Renal cortex interstitium (tissue), 11 donors: Measurements from ENCODE around the gene SNPH. TPM values are rescaled to one million over a fixed set of nuclear protein-coding genes. Genes with fewer than 3 reads are reported as not detected.

Experiments used
- DNase-seq, 11 donors: peaks; one replicate each; pipeline ENCODE4 v3.0.0-alpha.2; 2013; ENCODE audit warnings: low read depth in 9 of 11, low spot score in 4 of 11; ENCODE audit errors: extremely low read depth in 1 of 11
- polyA plus RNA-seq, 3 donors: library from polyadenylated mRNA; unstranded; fragments of 120-200 nt; gene quantifications; one replicate each; pipeline ENCODE4 v1.2.1, GENCODE V29; 2013; ENCODE audit not compliant: insufficient read length in 3 of 3

The SNPH gene
- polyA plus RNA-seq, 3 donors, result 2.1 to 3.6 (median 3.1) TPM

DNA sequence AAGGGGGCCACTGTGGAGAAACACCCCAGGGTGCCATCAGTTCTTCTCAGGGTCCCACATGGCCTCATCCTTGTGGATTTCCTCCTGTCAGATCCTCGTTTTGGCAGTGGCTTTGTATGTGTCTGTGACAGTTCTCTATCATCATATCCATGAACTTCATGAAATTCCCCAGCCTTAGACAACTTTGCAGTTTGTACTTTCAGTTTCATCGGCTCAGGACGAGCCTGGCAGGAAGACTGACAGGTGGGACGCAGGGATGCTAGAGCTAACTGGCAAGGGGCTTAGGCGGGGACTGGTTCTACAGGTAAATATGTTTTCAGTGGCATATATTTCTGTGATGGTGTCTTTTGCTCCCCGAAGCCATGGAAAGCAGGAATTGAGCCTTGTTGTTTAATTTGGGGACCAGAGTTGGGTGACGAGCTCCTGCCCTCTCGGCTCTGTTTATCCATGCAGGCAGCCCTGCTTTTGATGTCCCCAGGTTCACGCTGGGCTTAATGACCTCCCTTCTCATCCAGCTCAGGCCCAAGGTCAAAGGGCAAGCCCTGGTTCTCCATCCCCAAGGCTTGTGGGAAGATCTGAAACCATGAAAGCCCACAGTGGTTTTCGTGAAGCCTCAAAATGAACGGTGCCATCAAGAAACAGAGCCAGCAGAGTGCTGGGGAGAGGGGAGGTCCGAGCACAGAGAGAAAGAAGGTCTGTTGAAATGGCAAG lies 51.6 kb downstream of the SNPH start:
- no peak for DNase-seq

DNA sequence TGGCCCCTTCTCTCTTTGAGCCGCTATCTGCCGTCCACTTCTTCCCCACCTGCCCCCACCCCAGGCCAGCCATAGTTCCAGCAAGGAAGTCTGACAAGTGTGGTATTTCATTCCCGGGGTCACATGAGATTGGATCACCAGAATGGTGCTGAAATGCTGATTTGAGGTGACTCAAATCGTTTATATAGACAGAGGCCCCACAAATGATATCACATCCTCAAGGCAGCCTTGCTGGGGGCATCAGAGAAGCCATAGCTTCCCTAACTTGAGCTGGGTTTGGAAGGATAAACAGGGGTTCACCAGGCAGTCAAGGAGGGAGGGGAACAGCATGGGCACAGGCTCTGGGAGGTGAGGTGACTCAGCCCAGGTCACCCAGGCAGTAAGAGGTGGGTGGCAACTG lies 53.0 kb downstream of the SNPH start:
- DNase-seq, result no peak

DNA sequence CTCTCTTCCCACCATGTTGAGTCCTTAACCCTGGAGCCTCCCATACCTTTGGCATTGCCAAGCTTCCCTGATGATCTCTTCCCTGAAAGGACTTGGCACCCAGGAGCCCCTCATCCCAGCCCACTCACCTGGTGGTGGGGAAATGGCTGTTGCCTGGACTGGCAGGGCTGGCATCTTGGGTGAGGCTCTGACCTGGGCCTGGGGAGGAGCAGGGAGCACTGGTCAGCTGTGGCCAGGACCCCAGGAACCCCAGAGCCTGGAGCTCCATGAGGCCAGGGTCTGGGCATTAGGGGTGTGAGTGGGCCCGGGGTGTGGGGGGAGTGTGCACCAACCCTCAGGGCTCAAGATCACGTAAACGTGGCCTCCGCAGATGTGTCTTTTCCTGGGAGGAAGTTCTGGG lies 53.4 kb downstream of the SNPH start:
- DNase-seq, result no peak

DNA sequence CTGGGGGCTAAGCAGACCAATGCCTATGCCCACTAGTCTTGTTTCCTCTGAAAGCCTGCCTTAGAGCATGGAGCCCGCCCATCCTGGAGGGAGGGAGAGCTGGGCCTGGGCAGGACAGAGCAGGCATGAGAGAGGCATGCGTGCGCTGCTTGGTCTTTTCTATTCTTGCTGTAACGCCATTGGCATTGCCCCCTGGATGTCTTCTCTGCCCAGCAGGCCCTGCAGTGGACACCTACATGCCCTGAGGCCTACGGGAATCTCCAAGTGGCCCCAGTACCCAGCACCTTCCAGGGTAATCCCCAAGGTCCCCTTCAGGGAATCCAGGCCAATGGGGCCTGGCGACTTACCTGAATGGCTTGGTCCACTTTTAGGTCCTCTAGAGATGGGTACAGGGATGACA lies 53.9 kb downstream of the SNPH start:
- no peak for DNase-seq

DNA sequence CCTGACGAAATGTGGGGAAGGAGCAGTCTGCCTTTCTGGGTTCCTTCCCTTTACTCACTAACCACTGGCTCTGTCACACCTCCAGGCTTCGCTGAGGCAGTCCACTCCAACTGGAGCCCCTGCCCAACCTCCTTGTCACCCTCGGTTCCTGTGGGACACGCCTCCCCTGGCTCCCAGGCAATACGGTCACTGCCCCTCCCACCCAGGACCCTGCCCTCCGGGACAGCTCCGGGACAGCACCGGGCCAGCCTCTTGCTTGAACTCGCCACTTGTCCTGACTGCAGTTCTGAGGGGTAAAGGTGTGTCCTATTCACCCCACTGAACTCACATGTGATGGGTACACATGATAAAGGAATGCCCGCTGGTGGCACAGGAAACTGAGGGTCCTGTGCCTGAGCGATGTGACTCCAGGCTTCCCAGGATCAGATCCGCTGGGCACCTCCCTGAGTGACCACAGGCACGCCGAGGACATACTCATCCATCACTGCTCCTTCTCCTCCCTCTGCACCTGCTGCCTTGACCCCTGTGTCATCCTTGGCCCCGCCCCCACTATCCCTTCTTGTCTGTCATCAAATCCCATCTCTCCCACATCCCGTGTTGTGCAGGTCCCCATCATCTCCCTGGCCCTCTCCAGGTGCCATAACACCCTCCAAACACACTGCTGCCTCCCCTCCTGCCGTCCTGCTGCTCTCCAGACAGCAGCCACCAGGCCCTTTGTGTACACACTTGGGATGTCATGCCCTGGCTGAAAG lies 55.0 kb downstream of the SNPH start:
- DNase-seq, result no peak

DNA sequence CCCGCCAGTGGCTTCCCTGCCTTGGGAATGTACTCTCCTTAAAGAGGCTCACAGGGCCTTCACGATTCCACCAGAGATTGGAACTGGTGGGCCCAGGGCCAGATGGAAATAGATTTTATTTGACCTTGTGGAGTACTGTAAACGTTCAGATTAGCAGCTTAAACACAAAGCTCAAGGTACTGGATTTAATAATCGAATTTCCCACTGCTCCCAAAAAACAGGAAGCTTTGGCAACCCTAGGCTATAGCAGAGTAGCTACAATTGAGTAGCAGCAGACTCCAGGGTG lies 55.5 kb downstream of the SNPH start:
- no peak for DNase-seq

DNA sequence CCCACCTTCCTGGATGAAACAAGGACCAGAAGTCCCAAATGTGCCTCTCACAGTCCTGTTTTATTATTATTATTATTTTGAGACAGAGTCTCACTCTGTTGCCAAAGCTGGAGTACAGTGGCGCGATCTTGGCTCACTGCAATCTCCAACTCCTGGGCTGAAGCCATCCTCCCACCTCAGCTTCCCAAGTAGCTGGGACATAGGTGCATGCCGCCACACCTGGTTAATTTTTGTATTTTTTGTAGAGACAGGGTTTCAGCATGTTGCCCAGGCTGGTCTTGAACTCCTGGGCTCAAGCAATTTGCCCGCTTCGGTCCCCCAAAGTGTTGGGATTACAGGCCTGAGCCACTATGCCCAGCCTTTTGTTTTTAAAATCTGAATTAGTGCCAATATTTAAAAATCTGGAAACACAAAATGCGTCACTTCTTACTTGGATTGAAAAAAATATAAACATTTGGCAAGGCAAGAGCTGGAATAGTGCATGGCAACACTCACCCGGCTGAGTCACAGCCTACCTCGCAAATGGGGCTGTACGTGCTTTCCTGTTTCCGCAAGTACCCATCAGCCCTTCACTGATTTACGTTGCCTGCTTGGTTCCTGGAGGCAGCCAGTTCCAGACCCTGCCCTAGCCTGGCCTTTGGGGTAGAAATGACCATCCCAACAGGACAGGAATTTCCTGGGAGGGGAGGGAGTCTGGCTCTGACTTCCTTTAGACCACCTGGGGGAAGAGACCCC lies 56.6 kb downstream of the SNPH start:
- DNase-seq, result no peak

DNA sequence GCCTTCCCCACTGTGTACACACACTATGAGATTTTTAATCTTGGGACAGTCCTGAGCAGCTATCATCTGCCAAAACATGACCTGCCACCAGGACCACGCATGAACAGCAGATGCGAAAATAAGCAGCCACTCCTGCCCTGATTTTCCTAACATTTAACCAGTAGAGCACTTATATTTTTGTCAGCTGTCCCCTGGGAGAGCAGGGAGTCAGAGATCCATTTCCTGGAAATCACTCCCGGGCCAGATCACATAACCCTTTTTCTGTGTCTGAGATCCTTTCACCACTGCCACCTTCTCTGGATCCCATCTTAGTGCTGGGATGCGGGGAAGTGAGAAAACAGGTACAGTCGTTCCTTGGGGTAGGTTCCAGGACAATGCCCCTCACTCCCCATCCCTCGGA lies 57.2 kb downstream of the SNPH start:
- DNase-seq, result no peak

DNA sequence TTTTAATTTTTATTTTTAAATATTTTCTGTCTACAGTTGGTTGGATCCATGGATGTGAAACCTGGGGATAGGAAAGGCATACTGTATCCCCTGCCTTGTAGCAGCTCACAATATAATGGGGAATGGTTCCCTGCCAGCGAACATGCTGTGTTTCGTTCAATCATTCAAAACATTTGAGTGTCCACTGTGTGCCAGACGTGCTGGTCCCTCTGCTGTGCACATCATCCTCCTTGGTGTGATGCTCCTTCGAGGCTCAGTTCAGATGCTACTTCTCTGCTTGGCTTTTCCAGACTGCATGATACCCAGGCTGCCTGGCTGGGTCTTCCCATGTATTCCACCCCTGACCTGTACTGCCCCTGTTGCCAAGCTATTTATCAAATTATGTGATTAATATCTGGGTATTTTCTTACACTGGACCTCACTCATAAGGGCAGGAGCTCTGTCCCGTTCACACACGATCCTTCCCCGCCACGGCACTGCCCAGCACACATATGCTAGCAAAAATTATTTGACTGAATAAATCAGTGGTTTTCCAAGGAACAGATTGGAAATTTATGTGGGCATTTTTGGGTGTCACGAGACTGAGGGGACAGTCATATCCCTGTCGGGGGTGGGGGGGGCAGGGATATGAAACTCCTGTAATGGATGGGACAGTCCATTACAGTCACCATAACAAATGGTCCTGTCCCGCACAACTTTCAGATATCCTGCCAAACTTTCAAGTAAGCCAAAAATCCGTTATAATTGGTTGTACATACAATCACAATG lies 57.9 kb downstream of the SNPH start:
- no peak for DNase-seq

DNA sequence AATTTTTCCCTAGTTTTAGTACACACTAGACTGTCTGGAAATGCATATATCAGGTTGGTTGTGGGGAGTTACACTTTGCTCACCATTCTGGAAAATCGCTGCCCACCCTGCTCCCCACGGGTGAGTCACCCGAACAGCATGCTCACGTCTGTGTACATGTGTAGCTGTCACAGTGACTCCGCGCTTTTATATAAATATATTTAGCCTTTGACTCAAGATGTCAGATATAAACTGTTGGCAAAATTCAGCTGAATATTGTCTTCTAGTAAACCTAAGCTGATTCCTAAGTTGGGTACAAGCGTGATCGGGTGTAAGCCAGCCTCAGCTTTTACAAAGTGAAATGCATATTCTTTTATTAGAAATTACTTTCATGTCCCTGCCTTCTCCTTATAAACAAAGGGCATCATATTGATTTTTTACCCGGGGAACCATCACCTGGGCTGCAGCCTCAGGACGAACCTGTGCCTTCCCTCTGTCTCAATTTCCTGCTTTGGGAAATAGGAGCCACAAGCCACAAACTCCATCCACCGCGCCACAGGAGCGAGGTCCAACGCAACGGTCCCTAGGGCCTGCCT lies 58.6 kb downstream of the SNPH start:
- DNase-seq, result no peak

DNA sequence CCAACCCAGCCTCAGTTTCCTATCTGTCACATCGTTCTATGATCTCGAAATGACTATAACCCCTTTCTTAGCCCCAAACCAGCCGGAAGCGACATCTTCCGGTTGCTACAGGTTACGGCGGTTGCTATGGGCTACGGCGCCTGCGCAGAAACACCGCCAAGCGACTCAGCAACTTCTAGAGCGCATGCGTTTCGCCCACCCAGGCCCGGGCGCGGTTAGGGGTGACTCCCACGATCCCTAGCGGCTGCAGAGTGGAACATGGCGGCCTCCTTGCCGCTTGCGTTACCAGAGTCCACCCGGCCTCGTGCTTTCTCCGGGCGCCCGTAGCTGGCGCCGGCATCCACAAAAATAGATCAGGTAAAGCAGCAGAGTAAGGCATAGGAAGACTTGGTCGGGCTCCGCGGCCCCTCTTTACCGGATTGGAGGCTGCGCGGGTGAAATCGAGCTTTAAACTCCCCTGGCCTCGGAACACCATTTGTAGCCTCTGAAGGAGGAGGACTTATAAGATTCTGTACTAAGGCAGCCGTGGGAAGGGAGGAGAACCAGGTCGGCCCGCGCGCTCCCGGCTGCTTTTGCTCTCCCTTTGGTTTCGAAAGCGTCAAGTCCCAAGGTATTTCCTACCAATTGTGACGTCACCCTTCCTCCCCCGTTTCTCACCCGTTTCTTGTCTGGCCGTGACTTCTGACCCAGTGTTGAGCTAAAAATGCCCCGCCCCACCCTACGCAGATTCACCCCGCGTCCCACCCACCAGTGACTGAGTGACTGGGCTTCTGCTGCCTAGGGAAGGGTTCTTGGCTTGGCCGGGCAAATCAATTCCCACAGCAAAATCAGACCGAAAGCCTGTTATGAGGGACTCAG lies 59.3 kb downstream of the SNPH start:
- DNase-seq, result peak; percentile 89 to 96 (median 94)

DNA sequence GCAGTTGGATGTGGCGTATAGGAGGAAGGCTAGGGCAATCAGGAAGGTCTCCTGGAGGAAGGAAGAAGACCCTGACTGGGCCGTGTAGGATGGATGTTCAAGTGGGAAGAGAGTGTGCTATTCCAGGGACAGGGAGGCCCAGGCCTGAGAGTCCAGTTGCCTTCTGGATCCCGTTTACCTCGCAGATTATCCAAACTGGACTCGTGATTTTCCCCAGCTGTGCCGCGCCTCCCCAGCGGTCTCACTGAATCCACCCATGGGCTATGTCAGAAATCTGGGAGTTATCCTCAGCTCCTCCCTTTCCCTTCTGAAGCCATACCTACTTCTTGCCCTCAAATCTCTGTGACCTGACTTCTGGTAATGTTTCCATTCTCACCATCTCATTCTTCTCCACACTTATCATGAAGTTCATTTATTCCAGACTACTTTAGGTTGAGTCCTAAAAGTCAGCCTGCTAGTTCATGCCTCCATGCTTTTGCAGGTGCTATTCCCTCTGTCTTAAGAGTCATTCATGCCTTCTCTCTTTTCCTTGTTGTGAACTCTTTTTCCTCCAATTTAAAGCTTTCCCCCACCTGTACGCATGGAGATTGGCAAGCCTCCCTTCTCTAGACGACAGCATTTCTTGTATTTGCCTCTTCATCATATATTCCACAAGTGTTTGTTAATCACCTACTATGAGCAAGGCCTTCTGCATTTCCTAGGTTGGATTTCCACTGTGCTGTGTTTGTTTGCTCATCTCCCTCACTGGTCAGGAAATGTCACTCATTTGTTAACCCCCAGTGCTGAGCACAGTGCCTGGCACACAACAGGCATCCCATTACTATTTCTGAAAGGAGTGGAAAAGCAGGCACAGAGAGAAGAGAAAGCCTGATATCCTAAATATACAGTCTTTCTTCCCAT lies 60.2 kb downstream of the SNPH start:
- no peak for DNase-seq

DNA sequence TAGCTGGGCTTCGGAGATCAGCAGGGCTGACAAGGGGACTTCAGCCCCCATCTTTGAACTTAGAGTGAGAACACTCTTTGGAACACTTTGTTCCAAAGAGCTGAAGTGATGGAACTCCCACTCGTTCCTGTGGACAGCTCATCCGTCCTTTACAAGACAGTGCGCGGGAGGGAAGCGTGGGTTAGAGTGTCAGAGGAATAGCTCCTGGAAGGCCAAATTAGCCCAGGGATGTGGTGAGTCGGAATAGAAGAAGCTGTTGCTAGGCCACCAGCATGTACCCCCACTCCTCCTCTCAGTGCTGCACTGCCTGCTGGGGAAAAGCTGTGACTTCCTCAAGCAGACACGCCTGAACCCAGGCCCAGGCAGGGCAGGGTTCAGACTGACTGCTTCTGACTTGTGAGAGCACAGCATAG lies 61.2 kb downstream of the SNPH start:
- no peak for DNase-seq

DNA sequence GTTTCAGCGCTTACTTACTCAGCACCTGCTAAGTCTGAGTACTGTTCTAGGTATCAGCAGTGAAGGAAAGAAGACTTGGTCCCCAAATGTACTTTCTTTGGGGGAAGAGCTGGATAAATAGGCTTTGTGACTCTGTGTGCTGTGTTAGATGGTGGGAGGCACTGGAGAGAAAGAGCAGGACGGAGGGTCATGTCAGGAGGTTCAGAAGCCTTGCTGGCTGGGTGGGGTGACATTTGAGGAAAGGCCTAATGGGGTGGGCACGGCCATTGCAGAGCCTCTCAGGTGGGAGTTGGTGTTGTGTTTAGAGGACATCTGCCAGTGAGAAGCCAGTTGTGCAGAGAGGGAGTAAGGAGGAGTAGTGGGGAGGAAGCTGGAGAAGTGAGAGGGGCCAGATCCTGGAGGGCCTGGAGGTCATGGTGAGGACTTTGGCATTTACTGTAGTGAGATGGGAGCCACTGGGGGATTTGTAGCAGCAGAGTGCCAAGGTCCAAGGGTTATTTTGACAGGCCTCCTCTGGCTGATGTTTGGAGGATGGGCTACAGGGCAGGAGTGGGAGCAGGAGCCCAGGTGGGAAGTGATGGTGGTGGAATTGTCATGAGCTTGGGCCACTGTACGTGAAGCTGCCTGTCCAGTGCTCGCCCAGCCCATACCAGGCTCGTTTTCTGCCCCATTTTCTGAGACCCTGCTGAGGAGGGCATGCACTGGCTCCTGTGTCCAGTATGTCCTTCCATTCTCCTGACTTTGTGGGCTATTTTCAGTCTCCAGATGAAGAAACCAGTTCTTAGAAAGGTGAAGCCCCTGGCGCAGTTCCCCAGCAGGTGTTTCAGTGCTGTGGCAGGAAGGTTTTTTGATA lies 62.0 kb downstream of the SNPH start:
- DNase-seq, result no peak

DNA sequence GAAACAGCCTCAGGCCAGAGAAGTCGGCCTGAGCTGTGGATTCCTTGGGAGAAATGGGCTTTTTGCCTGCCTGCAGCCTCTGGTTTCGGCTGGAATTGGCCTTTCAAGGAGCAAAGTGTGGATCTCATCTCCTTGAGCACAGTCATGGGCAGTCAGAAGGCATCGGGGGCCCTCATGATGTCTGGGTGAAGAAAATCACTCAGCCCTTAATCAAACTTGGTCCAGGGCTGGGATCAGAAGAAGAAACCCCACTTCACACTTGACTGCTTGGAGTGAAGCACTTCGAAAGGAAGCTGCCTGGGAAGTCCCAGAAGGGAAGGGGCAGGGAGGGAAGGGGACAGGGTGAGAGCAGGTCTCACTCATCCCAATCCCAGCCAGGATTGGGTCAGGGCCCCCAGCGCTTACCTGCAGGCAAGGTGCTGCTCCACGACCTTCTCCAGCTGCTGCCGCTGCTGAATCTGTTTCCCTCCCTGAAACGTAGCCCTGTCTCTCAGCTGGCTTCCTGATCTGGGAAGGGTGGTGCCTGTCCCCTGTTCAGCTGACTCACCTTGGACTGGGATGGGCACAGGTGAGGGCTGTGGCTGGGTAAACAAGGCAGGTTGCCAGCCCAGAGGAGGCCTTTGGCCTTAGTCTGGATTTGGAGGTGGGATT lies 62.7 kb downstream of the SNPH start, which contains the start of gene SDCBP2:
Gene SDCBP2 (minus strand): TSS at position 460 of the 651 bp plus-strand sequence. CDS start 8,723 bp downstream, outside the sequence.
- no peak for DNase-seq
